Immature natural killer cell (primary cell): ENCODE results near the gene GIPR. TPM values are rescaled to one million over a fixed set of nuclear protein-coding genes. Genes with fewer than 3 reads are reported as not detected.
"Not testable (repeated sequence)": the region's sequence is repeated elsewhere in the genome, so short reads cannot be mapped to it uniquely, and the experiment has no call there.

Experiments used
- DNase-seq, 3 donors: peaks; one replicate each; pipeline ENCODE4 v3.0.0; 2022; ENCODE audit warnings: mixed read lengths in 1 of 3
- H3K27ac Mint-ChIP-seq, 6 donors: one replicate each; pipeline ENCODE4 v1.8.0; 2020; ENCODE audit warnings: mixed read lengths in 6 of 6, mild to moderate bottlenecking in 5 of 6, inconsistent platforms in 4 of 6, moderate library complexity in 3 of 6
- H3K27me3 Mint-ChIP-seq, 3 donors: one replicate each; pipeline ENCODE4 v1.8.0; 2020 to 2021; ENCODE audit warnings: low read depth in 3 of 3, mild to moderate bottlenecking in 3 of 3, mixed read lengths in 3 of 3, moderate library complexity in 3 of 3, inconsistent platforms in 1 of 3
- H3K36me3 Mint-ChIP-seq, 3 donors: one replicate each; pipeline ENCODE4 v1.8.0; 2020; ENCODE audit warnings: mixed read lengths in 3 of 3, inconsistent platforms in 2 of 3, mild to moderate bottlenecking in 2 of 3
- H3K4me1 Mint-ChIP-seq, 2 donors: one replicate each; pipeline ENCODE4 v1.8.0; 2020; ENCODE audit warnings: inconsistent platforms in 2 of 2, mild to moderate bottlenecking in 2 of 2, mixed read lengths in 2 of 2, moderate library complexity in 1 of 2
- H3K4me3 Mint-ChIP-seq, 5 donors: one replicate each; pipeline ENCODE4 v1.8.0; 2020; ENCODE audit warnings: mild to moderate bottlenecking in 5 of 5, mixed read lengths in 5 of 5, inconsistent platforms in 3 of 5, moderate library complexity in 3 of 5
- H3K9me3 Mint-ChIP-seq, 6 donors: one replicate each; pipeline ENCODE4 v1.8.0; 2020; ENCODE audit warnings: mild to moderate bottlenecking in 6 of 6, mixed read lengths in 6 of 6, inconsistent platforms in 4 of 6, moderate library complexity in 3 of 6
- polyA plus RNA-seq, 3 donors: library from polyadenylated mRNA; unstranded; fragments of 300-500 nt; fragmentation: Illumina TruSeq; gene quantifications; one replicate each; pipeline ENCODE4 v1.2.3, GENCODE V29; 2021

Gene GIPR
- polyA plus RNA-seq, 3 donors from 2014 or later = 0.18 to 0.34 TPM; not detected in 1

DNA sequence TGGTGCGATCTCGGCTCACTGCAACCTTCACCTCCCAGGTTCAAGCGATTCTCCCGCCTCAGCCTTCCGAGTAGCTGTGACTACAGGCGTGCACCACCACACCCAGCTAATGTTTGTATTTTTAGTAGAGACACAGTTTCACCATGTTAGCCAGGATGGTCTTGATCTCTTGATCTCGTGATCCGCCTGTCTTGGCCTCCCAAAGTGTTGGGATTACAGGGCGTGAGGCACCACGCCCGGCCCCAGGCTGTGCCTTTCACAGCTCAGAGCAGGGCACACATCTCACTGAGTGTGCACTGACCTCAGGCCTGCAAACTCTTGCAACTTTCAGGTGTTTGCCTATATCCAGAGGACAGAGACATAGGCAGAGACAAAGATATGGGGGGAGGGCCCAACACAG, 17.0 kb downstream of the GIPR start:
- not testable (repeated sequence) for H3K27me3 Mint-ChIP-seq, H3K4me3 Mint-ChIP-seq, DNase-seq, H3K9me3 Mint-ChIP-seq, H3K27ac Mint-ChIP-seq
- Mint-ChIP-seq H3K36me3 (peaks cover 3 to 20% (median 4%) of the 10 kb centered on the region in 3 donors), H3K4me1 (peaks cover 11 to 12% of the 10 kb centered on the region in 2 donors)

DNA sequence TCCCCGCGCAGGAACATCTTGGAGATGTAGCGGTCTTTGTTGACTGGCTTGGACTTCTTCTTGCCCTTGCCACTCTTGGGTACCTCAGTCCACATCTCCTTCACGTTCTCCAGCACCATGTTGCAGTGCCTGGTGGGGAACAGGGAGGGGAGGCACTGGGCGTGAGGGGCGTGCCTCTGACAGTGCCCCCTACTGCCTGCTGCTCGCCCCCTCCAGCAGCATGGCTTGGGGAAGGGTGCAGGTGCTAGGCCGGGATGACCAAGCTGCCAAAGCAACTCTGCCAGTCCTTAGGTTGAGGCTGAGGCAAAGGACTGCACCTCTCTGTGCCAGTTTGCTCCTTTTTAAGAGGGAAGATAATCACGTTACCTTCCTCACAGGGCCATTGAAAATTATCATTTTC, 19.6 kb downstream of the GIPR start:
- no peak overlapping the region for H3K27ac Mint-ChIP-seq
- H3K36me3 Mint-ChIP-seq = peaks cover 3 to 20% (median 4%) of the 10 kb centered on the region in 3 donors
- H3K4me1 Mint-ChIP-seq = peaks cover 12 to 22% of the 10 kb centered on the region in 2 donors
- H3K27me3 Mint-ChIP-seq = peaks cover 8 to 12% (median 10%) of the 10 kb centered on the region in 3 donors
- H3K9me3 Mint-ChIP-seq = no peaks in the 10 kb centered on the region
- H3K4me3 Mint-ChIP-seq = no peak overlapping the region
- DNase-seq = no peak

DNA sequence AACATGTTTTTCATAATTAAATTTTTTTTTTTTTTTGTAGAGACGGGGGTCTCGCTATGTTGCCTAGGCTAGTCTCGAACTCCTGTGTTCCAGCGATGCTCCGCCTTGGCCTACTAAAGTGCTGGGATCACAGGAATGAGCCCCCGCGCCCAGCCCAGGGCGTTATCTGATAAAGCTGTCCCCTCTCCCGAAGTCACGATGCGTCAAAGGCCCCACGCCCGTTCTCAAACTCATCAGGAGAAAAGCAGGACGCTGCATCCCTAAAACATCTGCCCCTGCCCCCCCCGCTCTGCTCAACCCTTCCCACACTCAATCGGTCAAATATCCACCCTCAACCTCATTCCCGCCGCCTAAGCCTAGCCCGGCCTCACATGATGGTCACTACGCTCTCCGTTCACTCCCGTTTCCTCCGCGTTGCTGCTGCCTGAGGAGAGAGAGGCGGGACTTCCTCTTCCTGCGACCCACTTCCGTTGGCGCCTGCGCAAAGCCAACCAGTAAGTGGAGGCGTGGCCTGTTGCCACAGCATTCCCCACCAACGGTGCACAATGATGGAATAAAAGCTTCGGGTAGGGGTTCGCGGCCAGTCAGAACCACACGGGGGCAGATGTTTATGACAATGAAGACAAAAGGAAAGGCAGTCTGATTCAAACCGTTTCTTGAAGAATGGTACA, 23.6 kb downstream of the GIPR start, which contains the start of gene SNRPD2:
Gene SNRPD2 (minus strand): TSS at position 438 of the 671 bp plus-strand sequence. CDS start 65 bp downstream, at position 373.
- peaks cover 16 to 19% (median 16%) of the 10 kb centered on the region in 3 donors for H3K27me3 Mint-ChIP-seq

DNA sequence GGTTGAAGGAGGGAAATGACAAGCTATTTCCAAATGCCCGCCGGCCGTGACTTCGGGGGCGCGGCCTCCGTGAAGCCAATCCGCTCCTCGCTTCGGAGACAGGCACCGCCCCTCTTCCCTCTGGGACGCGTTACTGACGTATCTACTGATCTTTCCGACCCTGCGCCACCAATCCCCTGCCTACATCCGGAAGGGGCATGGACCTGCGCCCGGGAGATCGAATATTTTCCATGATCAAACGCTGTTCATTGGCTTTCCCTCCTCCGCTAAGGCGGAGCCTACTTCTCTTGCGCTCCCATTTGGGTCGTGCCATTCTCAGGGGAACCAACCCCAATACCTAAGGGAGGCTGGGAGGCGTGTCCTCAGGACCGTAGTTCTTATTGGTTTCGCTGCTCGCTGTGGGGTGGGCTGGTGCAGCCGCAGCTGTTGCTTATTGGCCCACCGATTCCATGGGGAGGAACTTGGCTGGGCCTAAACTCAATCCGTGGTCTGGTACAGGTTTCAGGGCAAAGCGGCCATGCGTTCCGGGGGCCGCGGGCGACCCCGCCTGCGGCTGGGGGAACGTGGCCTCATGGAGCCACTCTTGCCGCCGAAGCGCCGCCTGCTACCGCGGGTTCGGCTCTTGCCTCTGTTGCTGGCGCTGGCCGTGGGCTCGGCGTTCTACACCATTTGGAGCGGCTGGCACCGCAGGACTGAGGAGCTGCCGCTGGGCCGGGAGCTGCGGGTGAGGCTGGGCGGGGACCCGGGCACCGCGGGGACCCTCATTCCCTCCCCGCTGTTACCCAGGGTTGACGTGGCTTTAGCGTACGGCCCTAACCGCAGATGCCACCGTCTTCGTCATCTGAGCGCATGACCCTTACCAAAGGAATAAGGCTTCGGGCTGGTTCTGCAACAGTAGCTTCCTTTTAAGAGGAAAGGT, 24.4 kb downstream of the GIPR start, which contains the start of gene QPCTL:
Gene QPCTL (plus strand): TSS at position 480 of the 919 bp plus-strand sequence. CDS start 38 bp downstream, at position 518.
- DNase-seq = peak; percentile 98
- peaks cover 1 to 9% (median 5%) of the 10 kb centered on the region in 3 donors for H3K36me3 Mint-ChIP-seq
- peak within 1 kb of the TSS; percentile 94 to 99 (median 97) for H3K27ac Mint-ChIP-seq
- peaks cover 16 to 20% (median 16%) of the 10 kb centered on the region in 3 donors for H3K27me3 Mint-ChIP-seq
- peaks cover 21 to 35% of the 10 kb centered on the region in 2 donors for H3K4me1 Mint-ChIP-seq
- peak within 1 kb of the TSS; percentile 90 to 97 (median 94) for H3K4me3 Mint-ChIP-seq
- no peaks in the 10 kb centered on the region for H3K9me3 Mint-ChIP-seq

More for the DNA sequence above, 23.6 kb downstream of the GIPR start, which contains the start of gene SNRPD2:
- H3K36me3 Mint-ChIP-seq = peaks cover 3 to 14% (median 4%) of the 10 kb centered on the region in 3 donors
- no peaks in the 10 kb centered on the region for H3K9me3 Mint-ChIP-seq
- H3K4me1 Mint-ChIP-seq = peaks cover 21 to 35% of the 10 kb centered on the region in 2 donors
- H3K27ac Mint-ChIP-seq = peak within 1 kb of the TSS; percentile 94 to 99 (median 97)
- H3K4me3 Mint-ChIP-seq = peak within 1 kb of the TSS; percentile 90 to 97 (median 94)
- peak; percentile 95 to 96 (median 96) for DNase-seq

DNA sequence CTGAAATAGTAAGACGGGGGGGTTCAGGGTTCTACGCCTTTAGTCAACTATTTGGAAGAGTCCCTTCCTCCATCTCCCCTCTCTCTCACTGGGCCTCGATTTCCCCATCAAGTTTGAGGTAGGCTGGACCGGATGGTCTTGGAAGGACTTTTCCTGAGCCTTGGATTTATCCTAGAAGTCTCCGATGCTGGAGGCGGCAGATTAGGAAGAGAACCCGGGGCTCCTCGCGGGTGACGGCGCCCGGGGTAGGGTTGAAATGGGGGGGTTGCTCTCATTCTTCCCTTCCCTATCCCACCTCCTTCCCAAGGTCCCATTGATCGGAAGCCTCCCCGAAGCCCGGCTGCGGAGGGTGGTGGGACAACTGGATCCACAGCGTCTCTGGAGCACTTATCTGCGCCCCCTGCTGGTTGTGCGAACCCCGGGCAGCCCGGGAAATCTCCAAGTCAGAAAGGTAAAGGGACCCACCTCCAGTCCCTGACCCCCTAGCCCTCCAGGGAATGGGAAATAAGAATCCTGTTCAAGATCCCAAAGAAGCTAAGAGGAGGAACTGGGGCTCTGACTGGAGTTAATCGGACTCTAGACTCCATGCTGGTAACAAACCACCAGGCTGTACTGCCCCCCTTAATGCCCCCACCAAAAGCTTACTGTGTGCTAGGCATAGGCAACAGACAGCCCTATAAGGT, 25.2 kb downstream of the GIPR start:
- peak overlapping the region; percentile 94 to 99 (median 97) for H3K27ac Mint-ChIP-seq
- H3K9me3 Mint-ChIP-seq = no peaks in the 10 kb centered on the region
- H3K4me3 Mint-ChIP-seq = peak overlapping the region; percentile 90 to 97 (median 94)
- H3K36me3 Mint-ChIP-seq = peaks cover 4 to 12% (median 9%) of the 10 kb centered on the region in 3 donors
- H3K27me3 Mint-ChIP-seq = peaks cover 16 to 20% (median 16%) of the 10 kb centered on the region in 3 donors
- peaks cover 22 to 35% of the 10 kb centered on the region in 2 donors for H3K4me1 Mint-ChIP-seq
- DNase-seq = peak; percentile 64 to 70 (median 67)

DNA sequence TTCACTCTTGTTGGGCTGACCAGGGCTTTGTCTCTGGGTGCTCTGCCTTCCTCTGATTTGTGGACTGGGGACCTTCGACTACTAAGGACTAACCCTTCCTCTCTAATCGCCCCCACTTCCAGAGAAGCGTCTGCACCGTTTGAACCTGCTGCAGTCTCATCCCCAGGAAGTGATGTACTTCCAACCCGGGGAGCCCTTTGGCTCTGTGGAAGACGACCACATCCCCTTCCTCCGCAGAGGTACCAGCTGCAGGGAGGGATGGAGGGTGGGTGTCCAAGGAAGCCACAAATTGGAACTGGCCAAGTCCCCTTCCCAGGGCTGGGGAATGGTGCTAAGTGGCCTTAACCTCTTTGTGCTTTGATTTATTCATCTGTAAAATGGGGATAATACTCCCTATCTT, 33.7 kb downstream of the GIPR start:
- Mint-ChIP-seq H3K27me3 (peaks cover 0 to 2% (median 0%) of the 10 kb centered on the region in 3 donors), H3K27ac (no peak overlapping the region), H3K4me3 (no peak overlapping the region), H3K4me1 (peaks cover 0 to 1% of the 10 kb centered on the region in 2 donors), H3K36me3 (peaks cover 7 to 10% (median 8%) of the 10 kb centered on the region in 3 donors), H3K9me3 (no peaks in the 10 kb centered on the region)
- DNase-seq = no peak

- Mint-ChIP-seq H3K9me3 (no peaks in the 10 kb centered on the region), H3K27me3 (peaks cover 0 to 1% (median 0%) of the 10 kb centered on the region in 3 donors), H3K27ac (peak overlapping the region in 1 of 6 donors; percentile 45), H3K36me3 (peaks cover 3 to 5% (median 3%) of the 10 kb centered on the region in 3 donors), H3K4me3 (no peak overlapping the region), H3K4me1 (peaks cover 0 to 2% of the 10 kb centered on the region in 2 donors)
- DNase-seq = no peak
Observed at GRCh38 chr19:45705115-45705514, 37.1 kb downstream of the GIPR start.

GRCh38 chr19:45705710-45706415, 37.8 kb downstream of the GIPR start:
- Mint-ChIP-seq H3K27ac (no peak overlapping the region), H3K4me3 (no peak overlapping the region), H3K36me3 (peaks cover 3 to 10% (median 8%) of the 10 kb centered on the region in 3 donors), H3K27me3 (peaks cover 0 to 1% (median 0%) of the 10 kb centered on the region in 3 donors), H3K4me1 (peaks cover 5 to 6% of the 10 kb centered on the region in 2 donors), H3K9me3 (no peaks in the 10 kb centered on the region)
- no peak for DNase-seq

DNA sequence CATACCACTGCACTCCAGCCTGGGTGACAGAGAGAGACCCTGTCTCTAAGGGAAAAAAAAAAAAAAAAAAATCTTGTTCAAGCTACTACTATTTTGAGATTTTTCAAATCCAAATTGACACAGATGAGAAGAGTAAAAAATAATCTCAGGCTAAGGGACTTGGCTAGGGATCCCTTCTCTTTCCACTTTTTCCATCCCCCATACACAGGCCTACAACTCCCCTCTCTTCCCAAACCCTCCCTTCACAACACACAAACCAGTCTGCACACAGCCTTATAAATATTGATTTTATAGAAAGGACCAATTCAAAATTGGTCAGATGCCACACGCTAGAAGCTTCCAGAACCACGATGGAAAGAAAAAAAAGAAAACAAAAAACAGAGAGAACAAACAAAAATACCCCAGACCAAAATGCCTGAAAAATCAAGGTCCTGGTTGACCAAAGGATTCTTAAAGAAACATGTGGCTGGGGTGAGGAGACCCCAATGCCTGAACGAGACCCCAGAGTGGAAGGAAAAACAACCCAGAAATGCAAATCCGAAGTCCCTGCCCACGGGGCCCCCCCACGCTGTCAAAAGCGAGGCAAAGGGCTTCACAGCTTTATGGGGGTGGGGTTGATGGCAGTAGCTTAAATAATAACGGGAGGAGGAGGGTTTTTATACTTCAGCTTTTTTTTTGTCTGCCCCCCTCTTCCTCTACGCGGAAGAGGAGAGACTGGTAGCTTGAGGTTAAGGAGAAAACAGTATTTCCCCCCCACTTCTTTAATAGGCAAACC, 42.5 kb downstream of the GIPR start:
- peak overlapping the region in 4 of 6 donors; percentile 9 to 71 (median 56) for H3K27ac Mint-ChIP-seq
- H3K9me3 Mint-ChIP-seq = no peaks in the 10 kb centered on the region
- H3K27me3 Mint-ChIP-seq = peaks cover 0 to 1% (median 0%) of the 10 kb centered on the region in 3 donors
- DNase-seq = no peak
- H3K4me3 Mint-ChIP-seq = no peak overlapping the region
- H3K36me3 Mint-ChIP-seq = peaks cover 0 to 6% (median 5%) of the 10 kb centered on the region in 3 donors
- H3K4me1 Mint-ChIP-seq = peaks cover 5 to 15% of the 10 kb centered on the region in 2 donors

GRCh38 chr19:45711851-45712698, 44.1 kb downstream of the GIPR start:
- Mint-ChIP-seq H3K36me3 (peaks cover 0 to 6% (median 5%) of the 10 kb centered on the region in 3 donors), H3K4me1 (peaks cover 19 to 31% of the 10 kb centered on the region in 2 donors), H3K27ac (no peak overlapping the region), H3K4me3 (no peak overlapping the region), H3K27me3 (peaks cover 0 to 2% (median 0%) of the 10 kb centered on the region in 3 donors), H3K9me3 (no peaks in the 10 kb centered on the region)
- DNase-seq = no peak

- H3K27ac Mint-ChIP-seq = no peak overlapping the region
- DNase-seq = no peak
- peaks cover 0 to 2% (median 0%) of the 10 kb centered on the region in 3 donors for H3K27me3 Mint-ChIP-seq
- peaks cover 24 to 37% of the 10 kb centered on the region in 2 donors for H3K4me1 Mint-ChIP-seq
- H3K9me3 Mint-ChIP-seq = no peaks in the 10 kb centered on the region
- peaks cover 0 to 6% (median 5%) of the 10 kb centered on the region in 3 donors for H3K36me3 Mint-ChIP-seq
- H3K4me3 Mint-ChIP-seq = no peak overlapping the region
Observed at GRCh38 chr19:45712699-45713067, 44.7 kb downstream of the GIPR start.
